ENCODE measurements around the gene RPTOR. TPM values are rescaled to one million over a fixed set of nuclear protein-coding genes. Genes with fewer than 3 reads are reported as not detected.

Gene RPTOR
- total RNA-seq, 6 donors from 2014 or later: 26.8 to 109 (median 36.8) TPM

- H3K4me1 ChIP-seq: peaks cover 0 to 12% (median 3%) of the 10 kb centered on the region in 4 donors
- H3K27ac ChIP-seq: no peak overlapping the region
- DNase-seq (peak in 1 of 2 donors; percentile 66), ATAC-seq (ENCODE audit: low FRiP score in 2 of 2) (no peak)
- no peaks in the 10 kb centered on the region for H3K27me3 ChIP-seq
- TF ChIP-seq EP300 (IDR thresholded peaks at IDR 0.05) (no peak), POLR2A (IDR thresholded peaks at IDR 0.05) (no peak), CTCF (IDR thresholded peaks at IDR 0.05) (no peak), POLR2AphosphoS5 (IDR thresholded peaks at IDR 0.05) (no peak)
- H3K36me3 ChIP-seq: peaks cover 0 to 31% (median 14%) of the 10 kb centered on the region in 4 donors
- H3K4me3 ChIP-seq: no peak overlapping the region
- H3K9me3 ChIP-seq: no peaks in the 10 kb centered on the region
- 94 to 96% methylated on average over 18 to 41 of the region's 41 CpGs for WGBS, 2 donors
Observed at GRCh38 chr17:80962356-80963329, 418.0 kb downstream of the RPTOR start.

- TF ChIP-seq EP300 (IDR thresholded peaks at IDR 0.05) (no peak), POLR2AphosphoS5 (IDR thresholded peaks at IDR 0.05) (no peak), POLR2A (IDR thresholded peaks at IDR 0.05) (no peak), CTCF (IDR thresholded peaks at IDR 0.05) (no peak)
- Histone ChIP-seq H3K27ac (no peak overlapping the region), H3K9me3 (no peaks in the 10 kb centered on the region), H3K4me3 (no peak overlapping the region), H3K27me3 (no peaks in the 10 kb centered on the region), H3K4me1 (peaks cover 3 to 23% (median 11%) of the 10 kb centered on the region in 4 donors), H3K36me3 (peaks cover 0 to 31% (median 14%) of the 10 kb centered on the region in 4 donors)
- DNase-seq (peak in 1 of 2 donors; percentile 81), ATAC-seq (ENCODE audit: low FRiP score in 2 of 2) (no peak)
- 91% methylated on average over 10 to 46 of the region's 49 CpGs for WGBS, 2 donors
Observed at GRCh38 chr17:80963812-80964543, 419.3 kb downstream of the RPTOR start.

- Histone ChIP-seq H3K27ac (no peak overlapping the region), H3K9me3 (no peaks in the 10 kb centered on the region), H3K4me1 (peaks cover 8 to 25% (median 14%) of the 10 kb centered on the region in 4 donors), H3K4me3 (no peak overlapping the region), H3K27me3 (no peaks in the 10 kb centered on the region), H3K36me3 (peaks cover 0 to 31% (median 14%) of the 10 kb centered on the region in 4 donors)
- no peak for ATAC-seq (ENCODE audit: low FRiP score in 2 of 2)
- TF ChIP-seq CTCF (IDR thresholded peaks at IDR 0.05): no peak
- no peak for TF ChIP-seq POLR2A (IDR thresholded peaks at IDR 0.05)
- TF ChIP-seq POLR2AphosphoS5 (IDR thresholded peaks at IDR 0.05): no peak
- no peak for TF ChIP-seq EP300 (IDR thresholded peaks at IDR 0.05)
- DNase-seq: peak in 1 of 2 donors; percentile 52
- WGBS, 2 donors: 87 to 93% methylated on average over 6 to 14 of the region's 14 CpGs
Observed at GRCh38 chr17:80964544-80964856, 419.9 kb downstream of the RPTOR start.

- ATAC-seq (ENCODE audit: low FRiP score in 2 of 2) (no peak), DNase-seq (peak in 1 of 2 donors; percentile 81)
- WGBS, 2 donors: 92% methylated on average over 14 to 35 of the region's 36 CpGs
- TF ChIP-seq CTCF (IDR thresholded peaks at IDR 0.05): no peak
- H3K4me3 ChIP-seq: no peak overlapping the region
- H3K4me1 ChIP-seq: peaks cover 12 to 25% (median 19%) of the 10 kb centered on the region in 4 donors
- H3K27me3 ChIP-seq: no peaks in the 10 kb centered on the region
- peaks cover 0 to 31% (median 14%) of the 10 kb centered on the region in 4 donors for H3K36me3 ChIP-seq
- no peaks in the 10 kb centered on the region for H3K9me3 ChIP-seq
- no peak overlapping the region for H3K27ac ChIP-seq
Observed at GRCh38 chr17:80964859-80965580, 420.4 kb downstream of the RPTOR start.

Measured in upper lobe of left lung (tissue), 6 donors.